Tibial nerve (tissue), 3 donors: ENCODE measurements around the gene OTOG.

ENCODE experiments used
- POLR2A ChIP-seq, 2 donors: fragments of 450-650 bp; IDR thresholded peaks; one replicate each; pipeline ENCODE4 v1.6.1; 2017; ENCODE audit warnings: antibody characterized with exemption in 2 of 2, mild to moderate bottlenecking in 2 of 2, moderate library complexity in 2 of 2
- TF ChIP-seq, protein P1 (sequence below), 5 experiments: fragments of 200-600 bp in 3 of 5; fragments of 450-650 bp in 2 of 5; sonication (generic) in 3 of 5; IDR thresholded peaks; one replicate each; pipeline ENCODE4 v1.5.1; 2016 to 2019; ENCODE audit warnings: antibody characterized with exemption in 5 of 5, mild to moderate bottlenecking in 3 of 5, moderate library complexity in 2 of 5

DNA sequence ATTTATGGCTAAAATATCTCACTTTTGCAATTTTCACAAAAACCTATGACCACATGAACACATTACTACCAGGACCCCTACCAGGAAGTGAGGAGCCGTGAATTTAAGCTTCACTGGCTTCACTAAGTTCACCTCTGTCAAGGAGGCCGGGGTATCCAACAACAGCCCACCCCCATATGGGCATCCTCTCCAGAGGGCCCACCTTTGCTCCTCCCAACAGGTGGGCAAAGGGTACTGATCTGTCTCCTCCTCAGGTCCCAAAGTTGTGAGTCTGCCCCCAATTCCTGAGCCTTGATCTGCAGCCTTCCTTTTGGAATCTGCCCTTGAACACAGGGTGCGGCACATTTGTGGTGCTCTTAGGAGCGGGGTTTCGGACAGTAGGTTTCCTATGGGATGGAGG is 66.9 kb downstream of the OTOG start:
- no peak for TF ChIP-seq POLR2A (IDR thresholded peaks at IDR 0.05)
- TF ChIP-seq, protein P1, sequence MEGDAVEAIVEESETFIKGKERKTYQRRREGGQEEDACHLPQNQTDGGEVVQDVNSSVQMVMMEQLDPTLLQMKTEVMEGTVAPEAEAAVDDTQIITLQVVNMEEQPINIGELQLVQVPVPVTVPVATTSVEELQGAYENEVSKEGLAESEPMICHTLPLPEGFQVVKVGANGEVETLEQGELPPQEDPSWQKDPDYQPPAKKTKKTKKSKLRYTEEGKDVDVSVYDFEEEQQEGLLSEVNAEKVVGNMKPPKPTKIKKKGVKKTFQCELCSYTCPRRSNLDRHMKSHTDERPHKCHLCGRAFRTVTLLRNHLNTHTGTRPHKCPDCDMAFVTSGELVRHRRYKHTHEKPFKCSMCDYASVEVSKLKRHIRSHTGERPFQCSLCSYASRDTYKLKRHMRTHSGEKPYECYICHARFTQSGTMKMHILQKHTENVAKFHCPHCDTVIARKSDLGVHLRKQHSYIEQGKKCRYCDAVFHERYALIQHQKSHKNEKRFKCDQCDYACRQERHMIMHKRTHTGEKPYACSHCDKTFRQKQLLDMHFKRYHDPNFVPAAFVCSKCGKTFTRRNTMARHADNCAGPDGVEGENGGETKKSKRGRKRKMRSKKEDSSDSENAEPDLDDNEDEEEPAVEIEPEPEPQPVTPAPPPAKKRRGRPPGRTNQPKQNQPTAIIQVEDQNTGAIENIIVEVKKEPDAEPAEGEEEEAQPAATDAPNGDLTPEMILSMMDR (IDR thresholded peaks at IDR 0.05), result no peak
